Astrocyte (in vitro differentiated cells and primary cell): Measurements from ENCODE around the gene SMIM10L2A.

Experiments used
- CTCF ChIP-seq: IDR thresholded peaks from 2 replicates; pipeline ENCODE4 v1.5.1; 2011; ENCODE audit warnings: low read depth, mild to moderate bottlenecking, inconsistent platforms, low read length, moderate library complexity; ENCODE audit not compliant: insufficient read depth
- EZH2 ChIP-seq: IDR thresholded peaks from 2 replicates; pipeline ENCODE4 v1.6.1; 2012; ENCODE audit warnings: mild to moderate bottlenecking, low read length, inconsistent platforms; ENCODE audit not compliant: insufficient read depth

GRCh38 chrX:135438734-135439043 lies 16.9 kb downstream of the SMIM10L2A start:
- TF ChIP-seq CTCF: no peak
- no peak for TF ChIP-seq EZH2
